Mucosa of gallbladder (tissue), 1 donor: ENCODE results near the gene C19orf67. TPM values are rescaled to one million over a fixed set of nuclear protein-coding genes. Genes with fewer than 3 reads are reported as not detected.

Experiments used
- DNase-seq: peaks from one replicate; pipeline ENCODE4 v3.0.0-alpha.2; 2020; ENCODE audit warnings: low spot score
- total RNA-seq: library from RNA; stranded (reverse); gene quantifications from one replicate; pipeline ENCODE4 v1.2.1, GENCODE V29; 2021
- donor health status: DM: no; HTN: no; CAD: no.

C19orf67 gene
- not detected for total RNA-seq

GRCh38 chr19:14085309-14085995, at the start of gene C19orf67:
Gene C19orf67, minus strand, starts transcription at chr19:14085783. Its CDS starts 156 bp downstream, at chr19:14085627.
- DNase-seq, result no peak

GRCh38 chr19:14135355-14135754, 49.8 kb upstream of the C19orf67 start:
- no peak for DNase-seq

GRCh38 chr19:14127929-14128509, 42.4 kb upstream of the C19orf67 start:
- no peak for DNase-seq

- DNase-seq, result no peak
Observed at GRCh38 chr19:14127176-14127575, 41.6 kb upstream of the C19orf67 start.

GRCh38 chr19:14122924-14123323, 37.3 kb upstream of the C19orf67 start:
- DNase-seq, result no peak

DNA sequence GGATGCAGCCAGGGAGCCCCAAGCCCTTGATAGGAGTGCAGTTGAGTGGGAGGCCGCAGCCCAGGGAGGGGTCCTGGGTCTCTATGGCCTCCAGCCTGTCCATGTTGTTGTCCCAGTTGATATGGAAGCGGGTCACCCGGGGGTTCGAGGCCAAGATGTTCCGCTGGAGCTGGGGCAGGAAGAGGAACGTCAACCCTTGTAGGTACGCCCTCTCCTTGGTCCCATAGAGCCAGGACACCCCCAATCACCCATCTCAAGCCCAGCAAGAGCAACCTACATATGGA, 34.9 kb upstream of the C19orf67 start:
- no peak for DNase-seq

DNA sequence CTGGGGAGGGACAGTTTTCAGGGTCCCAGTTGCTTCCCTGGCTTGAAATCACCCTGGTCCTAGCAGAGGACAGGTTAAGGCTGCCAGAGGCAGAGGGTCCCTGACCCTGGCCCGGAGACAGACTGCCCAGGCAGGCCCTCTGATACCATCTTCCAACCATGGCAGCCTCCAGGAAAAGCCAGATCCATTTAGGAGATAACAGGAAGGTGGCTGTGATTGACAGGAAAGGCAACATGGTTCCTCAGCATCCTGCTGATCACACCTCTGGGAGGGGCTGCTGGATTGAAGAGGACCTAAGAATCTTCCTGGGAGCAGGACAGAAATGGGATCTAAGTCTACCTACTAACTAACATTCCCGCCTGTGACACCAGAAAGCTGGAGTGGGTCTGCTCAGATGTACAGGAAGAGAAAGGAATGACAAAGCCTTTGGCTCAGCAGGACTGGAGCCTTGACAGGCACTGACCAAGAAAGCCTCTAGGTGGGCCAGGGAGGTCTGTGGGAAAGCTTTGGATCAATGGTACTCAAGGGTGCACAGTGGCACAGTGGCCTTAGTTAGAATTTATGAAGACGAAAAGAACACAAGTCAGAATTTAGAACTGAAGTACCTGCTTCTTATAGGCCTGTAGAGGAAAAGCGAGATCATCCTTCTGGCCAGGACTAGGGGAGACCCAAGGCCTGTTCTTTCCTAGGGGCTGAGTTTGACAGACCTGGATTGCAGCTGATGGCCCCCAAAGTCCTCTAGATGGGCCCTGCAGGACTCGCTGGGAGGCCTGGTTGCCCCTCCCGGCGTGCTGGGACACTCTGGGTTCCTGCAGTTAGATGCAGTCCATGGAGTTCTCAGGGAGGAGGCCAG, 34.3 kb upstream of the C19orf67 start:
- DNase-seq, result no peak

DNA sequence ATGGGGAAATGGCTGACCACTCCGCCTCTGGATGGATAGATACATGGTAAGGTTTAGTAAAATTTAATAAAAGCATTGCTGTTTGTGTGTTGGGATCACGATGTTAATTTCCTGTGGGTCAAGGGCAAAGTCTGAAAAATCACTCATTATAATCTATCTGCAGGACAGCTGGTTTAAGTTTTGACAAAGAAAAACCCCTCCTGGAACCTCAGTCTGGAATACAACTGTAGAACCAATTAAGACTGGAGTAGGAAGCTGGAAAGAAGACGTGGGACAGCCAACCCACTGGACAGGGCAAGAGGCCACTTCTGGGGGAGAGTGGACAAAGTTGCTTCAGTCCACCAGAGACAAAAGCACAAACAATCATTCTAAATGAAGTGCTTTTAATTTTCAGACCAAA, 33.6 kb upstream of the C19orf67 start:
- no peak for DNase-seq

DNA sequence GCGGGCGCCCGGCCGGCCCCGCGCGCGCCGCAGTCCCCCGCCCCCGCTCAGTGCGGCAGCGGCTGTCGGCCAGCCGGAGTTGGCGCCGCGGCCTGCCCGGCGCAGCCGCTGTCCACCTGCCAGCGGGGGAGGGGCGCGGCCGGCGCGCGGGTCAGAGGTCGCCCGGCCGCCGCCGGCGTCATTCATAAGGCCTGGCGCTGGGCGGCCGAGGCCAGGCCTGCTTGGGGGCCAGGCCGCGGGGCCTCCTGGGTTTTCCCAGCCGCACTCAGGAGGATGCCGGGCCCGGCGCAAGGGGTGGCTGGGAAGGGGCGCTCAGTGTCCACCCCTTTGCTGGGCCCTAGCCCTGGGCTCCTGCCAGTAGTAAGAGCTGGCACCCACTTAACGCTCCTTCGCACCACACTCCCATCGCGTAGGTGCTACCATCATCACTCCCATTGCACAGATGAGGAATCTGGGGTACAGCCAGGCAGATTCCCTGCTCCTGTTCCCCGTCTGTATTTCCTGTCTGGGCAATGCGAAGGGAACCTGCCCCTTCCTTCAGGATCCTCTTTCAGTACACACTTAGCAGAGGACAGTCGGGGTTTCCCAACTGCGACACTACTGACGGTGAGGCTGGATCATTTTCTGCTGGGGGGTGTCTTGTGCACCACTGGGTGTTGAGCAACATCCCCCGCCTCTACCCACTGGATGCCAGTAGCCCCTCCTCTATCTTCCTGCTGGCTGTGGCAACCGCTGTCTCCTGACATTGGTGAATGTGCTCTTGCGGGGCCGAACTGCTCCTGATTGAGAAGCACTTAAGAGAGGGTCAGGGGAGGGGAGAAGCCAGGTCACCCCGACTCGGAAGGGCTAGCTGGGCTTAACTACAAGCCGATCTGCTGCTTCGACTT, 32.8 kb upstream of the C19orf67 start:
- DNase-seq, result peak; percentile 76

GRCh38 chr19:14117668-14118164, 32.1 kb upstream of the C19orf67 start, which contains the start of gene PRKACA:
Gene PRKACA, minus strand, starts transcription at chr19:14117762. Its CDS starts 215 bp downstream, at chr19:14117547.
- DNase-seq, result peak; percentile 99

- no peak for DNase-seq
Observed at GRCh38 chr19:14116918-14117578, 31.5 kb upstream of the C19orf67 start.

DNA sequence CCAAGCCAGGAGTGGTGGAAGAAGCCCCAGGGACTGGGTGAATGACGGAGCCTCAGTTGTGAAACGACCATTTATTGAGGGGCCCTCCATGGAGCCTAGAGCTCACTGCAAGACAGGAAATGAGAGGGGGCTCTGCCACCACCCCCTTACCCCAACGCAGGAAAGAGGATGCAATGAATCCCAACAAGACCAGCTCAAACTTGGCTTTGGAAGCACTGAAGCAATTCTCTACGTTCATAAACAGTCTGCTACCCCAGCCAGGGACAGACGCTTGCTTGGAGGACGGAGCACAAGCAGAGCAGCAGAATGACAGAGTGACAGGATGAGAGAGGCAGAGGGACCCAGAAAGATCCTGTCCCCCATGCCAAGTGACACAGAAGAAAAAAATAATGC, 30.9 kb upstream of the C19orf67 start:
- DNase-seq, result no peak

DNA sequence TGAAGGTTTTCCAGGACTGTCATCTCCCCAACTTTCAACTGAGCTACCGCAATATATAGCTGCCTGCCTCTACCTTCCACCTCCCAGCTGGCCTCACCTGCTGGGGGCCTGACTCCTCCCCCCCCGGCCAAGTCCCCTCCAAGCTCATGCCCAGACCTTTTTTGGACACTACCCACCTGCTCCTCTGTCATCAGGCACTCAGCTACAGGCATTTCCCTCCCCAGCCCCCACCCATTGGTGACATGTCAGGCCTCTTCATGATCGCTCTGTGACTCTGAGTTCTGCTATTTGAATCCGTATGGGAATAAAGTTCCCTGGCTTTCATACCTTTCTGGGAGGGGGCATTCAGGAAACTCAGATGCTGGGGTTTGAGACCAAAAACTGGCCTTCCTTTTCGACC, 30.2 kb upstream of the C19orf67 start:
- no peak for DNase-seq

DNA sequence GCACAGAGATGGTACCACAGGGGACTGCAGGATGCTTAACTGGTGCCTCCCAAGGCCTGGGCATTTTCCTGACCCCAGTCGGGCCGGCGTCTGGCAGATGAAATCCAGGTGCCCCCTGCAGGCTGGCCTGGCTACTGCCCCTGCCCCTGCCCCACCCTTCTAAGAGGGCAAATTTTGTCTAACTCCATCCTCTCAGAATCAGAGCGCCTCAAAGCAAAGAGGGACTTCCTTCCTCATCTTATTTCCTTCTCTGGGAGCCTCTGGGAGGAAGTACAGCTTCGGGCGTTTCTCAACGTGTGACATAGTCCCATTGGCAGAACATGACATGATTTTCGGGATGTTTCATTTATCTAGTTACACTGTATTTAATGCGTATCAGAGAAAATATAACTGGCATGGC, 29.3 kb upstream of the C19orf67 start:
- peak; percentile 44 for DNase-seq

DNA sequence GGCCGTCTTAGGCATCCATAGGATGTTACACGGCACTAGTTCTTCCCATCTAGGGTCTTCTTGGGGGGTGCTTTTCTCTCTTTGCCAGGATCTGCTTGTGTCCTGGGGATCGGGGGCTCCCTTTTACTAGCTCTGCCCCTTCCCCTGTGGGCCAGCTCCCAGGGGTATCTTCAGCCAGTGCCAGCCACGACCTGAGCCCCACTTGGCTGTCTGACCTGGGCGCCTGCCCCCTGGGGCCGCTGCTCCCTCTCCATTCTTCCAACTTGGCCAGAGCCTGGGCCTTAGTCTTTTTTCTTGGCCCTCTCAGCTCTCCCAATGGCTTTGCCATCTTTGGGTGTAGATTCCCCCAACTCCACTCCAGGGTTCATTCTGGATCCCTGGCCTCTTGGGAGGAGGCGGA, 28.9 kb upstream of the C19orf67 start:
- DNase-seq, result no peak

DNA sequence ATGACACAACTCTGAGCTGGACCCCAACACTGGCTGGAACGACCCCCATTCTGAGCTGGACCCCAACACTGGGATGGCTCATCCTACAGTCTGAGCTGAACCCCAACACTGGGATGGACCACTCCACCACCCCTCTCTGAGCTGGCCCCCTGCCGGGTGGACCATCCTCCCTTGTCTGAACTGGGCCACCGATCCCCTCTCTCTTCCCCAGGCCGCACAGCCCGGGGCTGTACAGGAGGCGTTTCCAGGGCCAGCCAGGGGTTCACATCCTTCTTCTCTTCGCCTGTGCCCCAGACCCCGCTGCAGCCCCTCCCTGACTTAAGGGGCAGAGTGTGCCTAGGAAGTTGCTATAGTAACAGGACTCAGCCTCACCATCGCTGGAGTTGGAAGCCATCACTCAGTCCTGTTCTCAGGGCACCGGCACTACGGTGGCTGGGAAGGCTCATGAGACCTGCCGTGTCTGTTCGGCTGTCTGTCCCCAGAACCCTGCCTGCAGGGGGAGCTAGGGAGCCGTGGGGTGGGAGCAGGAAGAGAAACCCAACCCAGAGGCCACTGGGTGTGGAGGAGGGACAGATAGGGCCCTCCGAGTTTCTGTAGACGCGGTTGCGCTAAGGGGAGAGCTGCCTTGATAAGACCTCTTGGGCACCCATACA, 28.3 kb upstream of the C19orf67 start:
- no peak for DNase-seq

DNA sequence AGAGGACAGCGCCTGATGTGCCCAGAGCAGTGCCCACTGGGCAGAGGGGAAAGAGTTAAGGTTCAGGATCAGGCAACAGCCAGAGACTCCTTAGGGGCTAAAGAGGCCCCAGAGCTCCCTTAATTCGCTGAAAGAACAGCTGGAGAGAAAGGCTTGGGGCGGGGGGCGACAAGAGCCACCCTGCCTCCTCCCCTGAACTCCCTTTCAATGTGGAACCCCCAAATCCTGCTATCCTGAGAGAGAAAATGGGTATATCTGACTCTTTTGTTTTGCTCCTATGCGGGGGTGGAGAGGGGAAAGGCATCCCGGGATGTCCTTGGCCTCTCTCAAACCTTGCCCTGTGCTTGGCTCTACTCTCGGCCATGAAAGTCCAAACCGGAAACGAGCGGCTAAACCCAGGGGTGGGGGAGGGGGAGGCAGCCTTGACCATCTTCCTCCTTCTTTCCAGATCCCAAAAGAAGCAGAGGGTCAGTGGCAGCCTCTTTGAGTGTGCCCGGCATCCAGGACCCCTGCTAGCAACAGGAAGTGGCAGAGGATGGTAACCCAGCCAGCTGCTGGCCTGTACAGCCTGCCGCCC, 27.3 kb upstream of the C19orf67 start:
- no peak for DNase-seq

DNA sequence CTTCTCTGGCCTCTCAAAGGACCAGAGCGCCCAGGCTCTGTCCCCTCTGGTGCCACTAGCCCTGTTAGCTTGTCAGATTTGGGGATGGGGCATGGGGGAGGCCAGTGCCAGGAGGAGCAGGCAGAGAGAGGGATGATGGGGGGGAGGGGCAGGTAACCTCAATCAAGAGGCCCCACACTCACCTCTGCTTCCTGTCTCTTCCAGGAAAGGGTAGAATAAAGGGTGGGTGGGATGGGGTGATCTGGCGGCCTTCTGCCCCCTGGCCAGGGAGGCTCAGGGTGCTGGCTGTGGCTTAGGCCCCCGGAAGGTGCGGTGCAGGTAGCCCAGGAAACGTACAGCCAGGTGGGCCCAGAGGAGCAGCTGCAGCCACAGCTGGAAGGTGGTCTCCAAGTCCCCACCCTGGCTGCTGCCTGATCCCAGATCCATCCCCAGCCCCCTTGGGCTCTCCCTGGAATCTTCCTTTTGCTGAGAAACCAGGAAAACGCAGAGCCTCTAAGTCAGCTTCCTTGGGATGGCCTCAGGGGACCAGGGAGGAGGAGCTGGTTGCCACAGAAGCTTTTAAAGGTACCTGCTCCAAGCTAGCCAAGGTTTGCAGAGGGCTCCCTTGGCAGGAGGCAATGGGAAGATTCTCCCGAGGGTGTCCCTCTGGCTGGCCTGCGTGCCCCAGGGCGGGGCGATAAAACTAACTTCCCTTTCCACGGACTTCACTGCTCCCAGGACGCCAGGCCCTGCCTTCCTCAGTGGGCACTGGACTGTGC, 26.6 kb upstream of the C19orf67 start:
- DNase-seq, result no peak

DNA sequence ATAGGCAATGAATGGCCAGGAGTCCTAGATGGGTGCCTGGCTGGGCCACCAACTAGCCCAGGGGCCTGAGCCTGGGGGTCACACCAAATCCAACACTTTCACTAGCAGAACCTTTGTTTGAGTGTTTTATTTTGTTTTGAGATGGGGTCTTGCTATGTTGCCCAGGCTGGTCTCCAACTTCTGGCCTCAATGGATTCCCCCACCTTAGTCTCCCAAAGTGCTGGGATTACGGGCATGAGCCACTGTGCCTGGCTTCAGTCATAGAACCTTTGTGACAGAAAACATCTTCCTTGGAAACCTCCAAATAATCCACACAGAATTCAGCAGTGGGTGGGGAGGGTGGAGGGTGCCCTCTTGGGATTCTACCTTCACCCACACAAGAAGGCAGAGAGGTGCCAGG, 25.9 kb upstream of the C19orf67 start:
- no peak for DNase-seq

- DNase-seq, result no peak
Observed at GRCh38 chr19:14110650-14111049, 25.1 kb upstream of the C19orf67 start.
